ENCODE data around the gene PTCD1. TPM values are rescaled to one million over a fixed set of nuclear protein-coding genes. Genes with fewer than 3 reads are reported as not detected.
"Not testable (repeated sequence)": the region's sequence is repeated elsewhere in the genome, so short reads cannot be mapped to it uniquely, and the experiment has no call there.

Gene PTCD1
- total and polyA plus RNA-seq, 2 experiments from 2014 or later, result 12.2 to 13.4 TPM

- Mint-ChIP-seq H3K4me3 (no peak overlapping the region), H3K27ac (no peak overlapping the region), H3K36me3 (ENCODE audit: low read depth) (peaks cover 55% of the 10 kb centered on the region), H3K4me1 (no peaks in the 10 kb centered on the region), H3K9me3 (no peaks in the 10 kb centered on the region; the same call in 2 of the 3 replicates), H3K27me3 (ENCODE audit: insufficient read depth, low read depth, poor library complexity) (peaks cover 3% of the 10 kb centered on the region)
- no peak for DNase-seq (ENCODE audit: low spot score)
- no peaks in the 10 kb centered on the region for H3K27me3 ChIP-seq (ENCODE audit: insufficient read depth)
- 0 out of 2 replicates have a peak, but pooled peaks cover 6% of the 10 kb centered on the region for H3F3A ChIP-seq (replicated peaks; ENCODE audit: low read depth)
- H2AFZ ChIP-seq, result no peak overlapping the region
- no peak overlapping the region for H3K4me2 ChIP-seq
- no peaks in the 10 kb centered on the region for H3K9me2 ChIP-seq (ENCODE audit: insufficient read depth)
- peaks cover 17% of the 10 kb centered on the region for H3K36me3 ChIP-seq (ENCODE audit: insufficient read depth)
- ATAC-seq, result no peak
- no peak overlapping the region for H3K27ac ChIP-seq (ENCODE audit: low read depth)
- no peaks in the 10 kb centered on the region for H3K4me1 ChIP-seq (ENCODE audit: insufficient read depth)
- TF ChIP-seq REST (IDR thresholded peaks at IDR 0.05; ENCODE audit: unreplicated experiment), result no peak
- TF ChIP-seq POLR2AphosphoS5 (IDR thresholded peaks at IDR 0.05; ENCODE audit: low read depth), result no peak
- no peak for TF ChIP-seq NANOG (IDR thresholded peaks at IDR 0.05; ENCODE audit: borderline replicate concordance)
- no peak for TF ChIP-seq EZH2 (IDR thresholded peaks at IDR 0.05; ENCODE audit: low read depth, unreplicated experiment)
- TF ChIP-seq EZH2phosphoT487 (IDR thresholded peaks at IDR 0.05; ENCODE audit: unreplicated experiment), result no peak
- TF ChIP-seq ZNF114 (CRISPR knock-in tag; IDR thresholded peaks at IDR 0.05), result no peak
- TF ChIP-seq ETS1 (IDR thresholded peaks at IDR 0.05), result no peak
- no peak overlapping the region for H3K4me3 ChIP-seq
- peaks cover 4% of the 10 kb centered on the region; the same call in 1 of the 2 replicates for H4K20me1 ChIP-seq (replicated peaks; ENCODE audit: insufficient read depth)
- peaks cover 23% of the 10 kb centered on the region for H3K79me2 ChIP-seq (replicated peaks; ENCODE audit: insufficient read depth)
These were observed 5.4 kb downstream of the PTCD1 start for GRCh38 chr7:99433158-99433557.

GRCh38 chr7:99431756-99432540, 6.7 kb downstream of the PTCD1 start:
- H3K27ac ChIP-seq (ENCODE audit: low read depth); H4K20me1 ChIP-seq (replicated peaks; ENCODE audit: insufficient read depth); H3K4me3 ChIP-seq; H3K4me1 ChIP-seq (ENCODE audit: insufficient read depth); H3K27me3 ChIP-seq (ENCODE audit: insufficient read depth); ATAC-seq; H3K4me1 Mint-ChIP-seq; H3K27ac Mint-ChIP-seq; DNase-seq (ENCODE audit: low spot score); H3F3A ChIP-seq (replicated peaks; ENCODE audit: low read depth); H2AFZ ChIP-seq; H3K9me3 Mint-ChIP-seq; H3K27me3 Mint-ChIP-seq (ENCODE audit: insufficient read depth, low read depth, poor library complexity); H3K9me2 ChIP-seq (ENCODE audit: insufficient read depth); H3K4me2 ChIP-seq; H3K4me3 Mint-ChIP-seq: not testable (repeated sequence)
- H3K36me3 ChIP-seq (ENCODE audit: insufficient read depth), result peaks cover 17% of the 10 kb centered on the region
- peaks cover 61% of the 10 kb centered on the region for H3K36me3 Mint-ChIP-seq (ENCODE audit: low read depth)
- peaks cover 11% of the 10 kb centered on the region for H3K79me2 ChIP-seq (replicated peaks; ENCODE audit: insufficient read depth)

All from GM23338 (cell line).